Activated CD8-positive, alpha-beta memory T cell treated with anti-CD3 and anti-CD28 coated beads for 4 hours (primary cell): Measurements from ENCODE around the gene MTMR3.
"Not testable (repeated sequence)": the region's sequence is repeated elsewhere in the genome, so short reads cannot be mapped to it uniquely, and the experiment has no call there.

ENCODE experiments used
- DNase-seq, 2 donors: peaks; one replicate each; pipeline ENCODE4 v3.0.0-alpha.2; 2020; ENCODE audit warnings: low read depth in 2 of 2

MTMR3 gene

DNA sequence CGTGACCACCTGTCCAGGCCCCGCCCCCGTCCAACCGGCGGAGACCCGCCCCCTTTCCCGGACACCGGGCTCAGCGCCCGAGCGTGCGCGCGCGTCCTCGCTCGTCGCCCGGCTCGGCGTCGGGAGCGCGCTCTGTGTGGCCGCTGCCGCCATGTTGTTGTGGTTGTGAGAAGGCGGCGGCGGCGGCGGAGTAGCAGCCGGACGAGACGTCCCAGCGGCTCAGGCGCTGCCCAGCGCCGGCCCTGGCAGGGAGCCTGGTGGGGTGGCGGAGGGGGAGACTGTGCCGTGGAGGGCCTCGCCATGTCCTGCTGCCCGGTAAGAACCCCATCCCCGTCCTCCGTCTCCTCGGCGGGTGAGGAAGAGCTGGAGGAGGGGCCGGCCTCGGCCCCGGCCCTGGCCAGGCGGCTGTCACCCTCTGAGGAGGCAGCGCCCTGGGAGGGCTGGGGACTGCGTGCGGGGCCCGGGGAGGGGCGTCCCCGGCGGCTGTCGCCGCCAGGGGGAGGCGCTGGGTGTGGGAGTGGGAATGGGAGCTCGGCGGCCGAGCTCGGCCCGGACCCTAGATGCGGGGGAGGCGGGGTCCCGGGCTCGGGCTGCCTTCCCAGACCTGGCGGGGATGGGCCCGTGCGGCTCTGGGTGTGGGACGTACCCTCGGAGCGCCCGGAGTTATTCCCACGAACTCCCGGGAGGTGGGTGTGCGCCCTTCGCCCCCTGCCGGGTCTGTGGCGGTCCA is at the start of gene MTMR3:
MTMR3 (plus strand) TSS at position 130 of the 730 bp plus-strand sequence. CDS start 87,886 bp downstream, outside the sequence.
- peak; percentile 82 to 85 for DNase-seq

DNA sequence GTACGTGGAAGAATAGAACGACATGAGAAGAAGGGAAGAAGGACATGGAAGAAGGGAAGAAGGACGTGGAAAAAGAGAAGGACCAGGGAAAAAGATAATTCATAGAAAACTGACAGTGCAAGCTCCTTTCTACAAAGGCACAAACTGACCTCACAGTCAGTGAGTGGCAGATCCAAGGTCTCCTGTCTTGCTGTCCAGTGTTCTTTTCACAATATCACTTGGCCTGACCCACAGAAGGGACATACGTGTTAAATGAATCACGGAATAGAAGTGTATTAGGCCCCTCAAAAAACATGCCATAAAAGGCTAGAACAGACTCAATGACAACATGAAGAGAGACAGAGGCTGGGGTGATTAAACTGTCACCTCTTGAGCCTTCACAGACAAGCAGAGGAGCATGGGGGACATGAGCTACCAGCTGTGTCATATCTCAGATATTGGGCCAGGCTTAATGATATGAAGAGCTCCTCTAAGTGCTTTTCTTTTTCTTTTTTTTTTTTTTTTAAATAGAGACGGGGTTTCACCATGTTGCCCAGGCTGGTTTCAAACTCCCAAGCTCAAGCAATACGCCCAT is 49.5 kb upstream of the MTMR3 start:
- no peak for DNase-seq

DNA sequence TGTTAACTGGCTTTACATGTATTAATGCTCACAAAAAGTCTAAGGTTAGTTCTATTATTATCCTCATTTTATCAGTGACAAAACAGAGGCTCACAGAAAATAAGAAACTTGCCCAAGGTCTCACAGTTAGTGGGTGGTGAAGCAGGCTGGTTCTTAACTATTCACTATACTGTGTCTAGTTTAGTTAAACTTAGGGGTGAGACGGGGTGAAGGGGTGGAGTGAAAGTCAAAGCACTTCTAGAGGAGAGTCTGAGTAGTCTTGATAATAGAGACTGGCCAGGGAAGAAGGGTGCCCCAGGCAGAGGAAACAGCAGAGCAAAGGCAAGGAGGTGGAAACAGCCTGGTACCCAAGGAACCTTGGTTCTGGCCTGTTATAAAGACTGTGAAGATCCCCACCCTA is 48.9 kb upstream of the MTMR3 start:
- DNase-seq = no peak

DNA sequence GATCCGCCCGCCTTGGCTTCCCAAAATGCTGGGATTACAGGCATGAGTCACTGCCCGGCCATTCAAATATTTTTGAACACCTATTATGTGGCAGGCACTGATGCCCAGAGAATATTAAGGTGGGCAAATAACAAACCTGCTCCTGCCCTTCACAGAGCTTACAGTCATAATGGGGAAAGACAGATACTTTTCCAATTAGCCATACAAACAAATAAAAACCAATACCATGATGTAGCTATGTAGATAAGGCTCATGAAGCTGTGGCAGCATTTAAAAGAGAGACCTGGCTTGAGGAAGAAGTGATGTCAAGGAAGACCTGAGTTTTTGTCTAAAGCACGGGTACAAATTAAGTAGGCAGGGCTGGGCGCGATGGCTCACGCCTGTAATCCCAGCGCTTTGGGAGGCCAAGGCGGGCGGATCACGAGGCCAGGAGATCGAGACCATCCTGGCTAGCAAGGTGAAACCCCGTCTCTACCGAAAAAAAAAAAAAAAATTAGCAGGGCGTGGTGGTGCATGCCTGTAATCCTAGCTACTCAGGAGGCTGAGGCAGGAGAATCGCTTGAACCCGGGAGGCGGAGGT is 46.1 kb upstream of the MTMR3 start:
- DNase-seq = not testable (repeated sequence)

DNA sequence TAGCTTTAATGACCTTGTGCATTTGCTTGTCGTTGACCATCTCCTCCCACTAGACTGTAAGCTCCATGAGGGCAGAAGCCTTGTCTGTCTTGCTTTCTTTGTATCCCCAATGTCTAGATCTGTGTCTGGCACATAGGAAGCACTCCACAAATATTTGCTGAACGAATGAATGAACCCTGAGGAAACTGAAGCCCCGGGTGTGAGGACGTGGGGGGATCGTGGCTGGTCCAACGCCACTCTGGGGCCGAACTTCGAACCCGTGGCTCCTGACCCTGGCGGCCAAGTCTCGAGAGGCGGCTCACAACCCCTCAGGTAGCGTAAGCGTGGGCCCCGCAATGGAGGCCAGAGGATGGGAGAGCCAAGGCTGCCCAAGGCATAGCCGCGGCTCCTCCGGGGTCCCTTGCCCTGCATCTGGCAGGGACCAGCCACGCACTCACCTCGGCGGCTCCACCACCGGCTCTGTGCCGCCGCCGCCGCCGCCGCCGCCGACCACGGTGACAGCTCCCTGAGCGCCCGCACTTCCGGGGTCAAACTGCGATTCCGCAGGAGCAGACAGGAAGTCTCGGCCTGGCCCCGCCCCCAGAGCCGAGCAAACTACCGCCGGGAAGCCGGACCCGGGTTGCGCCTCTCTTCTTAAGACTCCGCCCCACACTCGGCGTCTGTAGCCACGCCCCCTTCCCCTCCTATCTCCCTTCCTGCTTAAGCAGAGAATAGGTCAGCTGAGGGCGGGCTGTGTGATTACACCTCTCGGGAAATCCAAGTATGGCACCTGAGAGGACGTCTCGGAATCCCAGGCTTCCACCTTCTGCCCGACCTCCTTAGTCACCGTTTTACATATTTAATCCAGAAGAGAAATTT is 45.0 kb upstream of the MTMR3 start, which contains the start of gene ASCC2:
ASCC2 (minus strand) TSS at position 534 of the 858 bp plus-strand sequence. CDS start 5,949 bp downstream, outside the sequence.
- DNase-seq = peak; percentile 99

DNA sequence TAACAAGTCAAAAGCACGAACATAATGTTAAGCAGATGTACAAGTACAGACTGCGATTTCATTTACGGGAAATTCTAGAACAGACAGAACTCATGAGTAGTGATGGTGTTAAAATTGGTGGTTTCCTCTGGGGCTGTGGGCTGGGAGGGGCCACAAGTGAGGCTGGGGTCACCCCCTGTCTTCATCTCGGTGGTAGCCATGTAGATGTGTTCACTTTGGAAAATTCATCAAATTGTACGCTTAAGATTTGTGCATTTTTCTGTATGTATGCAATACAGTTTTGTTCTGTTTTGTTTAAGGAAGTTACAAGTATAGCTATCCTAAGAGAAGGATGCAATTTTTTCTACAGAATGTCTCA is 44.4 kb upstream of the MTMR3 start:
- DNase-seq = no peak

DNA sequence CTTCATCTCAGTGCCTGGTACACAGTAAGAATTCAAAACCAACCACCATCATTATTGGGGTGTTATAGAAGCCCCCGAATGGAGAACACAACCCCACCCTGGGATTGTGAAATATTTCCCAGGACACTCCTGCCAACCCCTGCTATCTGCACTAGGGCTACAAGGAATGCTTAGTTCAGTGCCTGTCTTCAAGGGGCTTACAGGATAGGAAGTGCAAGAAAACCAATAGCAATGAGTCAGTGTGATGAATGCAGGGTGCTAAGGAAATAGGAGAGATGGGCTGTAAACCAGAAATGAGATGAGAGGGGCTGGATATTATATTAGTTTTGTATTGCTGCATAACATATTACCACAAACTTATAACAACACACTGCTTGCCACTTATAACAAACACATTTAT is 43.9 kb upstream of the MTMR3 start:
- DNase-seq = no peak

DNA sequence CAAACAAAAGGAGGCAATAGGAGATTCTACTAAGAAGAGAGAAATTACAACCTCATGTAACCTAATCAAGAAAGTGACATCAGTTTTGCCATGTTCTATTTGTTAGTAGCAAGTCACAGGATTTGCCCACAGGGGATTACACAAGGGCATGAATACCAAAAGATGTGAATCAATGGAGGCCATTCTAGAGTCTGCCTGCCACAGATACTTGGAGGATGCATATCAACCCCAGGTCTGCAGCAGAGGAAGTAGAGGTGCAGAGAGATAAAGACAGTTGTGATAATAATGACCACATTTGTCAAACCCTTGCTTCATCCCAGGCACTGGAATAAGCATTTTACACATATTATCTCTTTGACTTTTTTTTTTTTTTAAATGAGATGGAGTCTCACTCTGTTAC is 42.5 kb upstream of the MTMR3 start:
- no peak for DNase-seq

DNA sequence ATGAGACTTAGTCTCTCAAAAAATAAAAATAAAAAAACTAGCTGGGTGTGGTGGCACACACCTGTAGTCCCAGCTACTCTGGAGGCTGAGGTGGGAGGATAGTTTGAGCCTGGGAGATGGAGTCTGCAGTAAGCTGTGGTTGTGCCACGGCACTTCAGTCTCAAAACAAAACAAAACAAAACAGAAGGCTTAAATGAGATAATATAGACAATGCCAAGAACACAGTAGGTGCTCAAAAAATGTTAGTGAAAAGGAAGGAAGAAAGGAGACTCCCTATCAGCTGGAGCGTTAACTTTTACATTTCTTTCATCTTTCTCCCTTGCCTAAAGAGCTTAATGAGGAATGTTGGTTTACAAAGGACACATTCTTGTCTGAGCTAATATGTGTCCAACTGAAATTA is 40.8 kb upstream of the MTMR3 start:
- no peak for DNase-seq

DNA sequence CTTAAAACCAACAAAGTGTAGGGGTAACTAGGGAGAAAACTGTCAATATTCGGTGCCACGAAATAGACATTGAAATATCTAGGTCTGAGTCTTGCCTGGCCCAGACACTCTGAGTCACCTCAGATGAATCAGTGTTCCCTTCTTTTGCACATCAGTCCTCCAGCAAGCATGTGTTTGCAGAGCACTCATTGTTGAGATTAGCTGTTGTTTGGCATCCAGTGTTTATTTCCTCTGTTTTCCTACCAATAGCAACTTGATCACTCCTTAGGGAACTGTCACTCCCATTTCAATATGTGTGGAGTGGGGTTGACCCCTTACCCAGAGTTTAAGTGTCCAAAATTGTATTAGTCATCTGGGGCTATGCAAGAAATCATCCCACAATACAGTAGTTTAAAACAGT is 40.2 kb upstream of the MTMR3 start:
- DNase-seq = no peak

DNA sequence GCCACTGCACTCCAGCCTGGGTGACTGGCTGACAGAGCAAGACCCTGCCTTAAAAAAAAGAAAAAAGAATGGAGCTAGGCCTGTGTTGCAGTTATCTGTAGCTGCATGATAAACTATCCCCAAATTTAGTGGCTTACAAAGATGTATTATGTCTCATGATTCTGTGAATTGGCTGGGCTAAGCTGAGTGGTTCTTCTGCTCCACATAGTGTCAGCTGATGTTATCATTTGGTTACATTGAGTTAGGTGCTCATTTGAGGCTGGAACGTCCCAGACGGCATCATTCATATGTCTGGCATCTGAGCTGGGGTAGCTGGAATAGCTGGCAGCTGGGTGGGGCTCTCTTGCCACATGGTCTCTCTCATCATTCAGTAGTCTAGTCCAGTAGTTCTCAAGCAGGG is 36.7 kb upstream of the MTMR3 start:
- no peak for DNase-seq

DNA sequence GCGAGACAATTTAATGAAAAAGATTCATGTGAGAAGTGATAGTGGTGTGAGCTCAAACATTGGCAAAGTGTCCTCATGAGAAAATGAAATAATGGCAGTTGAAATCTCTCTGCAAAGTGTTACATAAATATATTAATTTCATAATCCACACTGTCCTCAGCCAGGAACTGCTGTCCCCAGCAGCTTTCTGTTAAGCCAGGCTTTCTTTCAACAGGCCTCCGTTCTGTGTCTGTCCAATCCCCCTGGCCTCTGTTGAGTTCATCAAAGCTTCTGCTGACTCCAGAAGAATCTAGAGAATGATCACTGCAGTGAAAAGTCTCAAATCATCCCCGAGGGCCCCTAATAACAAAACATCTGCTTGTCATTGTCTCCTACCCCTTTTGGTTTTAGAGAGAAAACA is 34.9 kb upstream of the MTMR3 start:
- no peak for DNase-seq

DNA sequence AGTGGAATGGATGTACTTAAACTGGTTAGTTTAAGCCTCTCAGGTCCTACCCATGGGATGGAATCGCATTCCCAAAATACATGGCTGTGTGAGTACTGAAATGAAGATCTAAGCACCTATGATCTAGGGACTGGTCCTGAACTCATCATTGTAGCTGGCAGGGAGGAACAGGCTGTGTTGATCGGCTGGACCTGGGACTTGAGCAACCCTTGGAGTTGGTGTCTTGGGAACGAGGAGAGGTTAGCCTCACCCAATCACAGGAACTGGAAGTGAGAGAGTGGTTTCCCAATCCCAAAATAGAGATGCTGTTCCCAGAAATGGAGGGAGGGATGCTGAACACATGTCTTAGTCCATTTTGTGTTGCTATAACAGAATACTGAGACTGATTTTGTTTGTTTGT is 28.5 kb upstream of the MTMR3 start:
- DNase-seq = no peak

DNA sequence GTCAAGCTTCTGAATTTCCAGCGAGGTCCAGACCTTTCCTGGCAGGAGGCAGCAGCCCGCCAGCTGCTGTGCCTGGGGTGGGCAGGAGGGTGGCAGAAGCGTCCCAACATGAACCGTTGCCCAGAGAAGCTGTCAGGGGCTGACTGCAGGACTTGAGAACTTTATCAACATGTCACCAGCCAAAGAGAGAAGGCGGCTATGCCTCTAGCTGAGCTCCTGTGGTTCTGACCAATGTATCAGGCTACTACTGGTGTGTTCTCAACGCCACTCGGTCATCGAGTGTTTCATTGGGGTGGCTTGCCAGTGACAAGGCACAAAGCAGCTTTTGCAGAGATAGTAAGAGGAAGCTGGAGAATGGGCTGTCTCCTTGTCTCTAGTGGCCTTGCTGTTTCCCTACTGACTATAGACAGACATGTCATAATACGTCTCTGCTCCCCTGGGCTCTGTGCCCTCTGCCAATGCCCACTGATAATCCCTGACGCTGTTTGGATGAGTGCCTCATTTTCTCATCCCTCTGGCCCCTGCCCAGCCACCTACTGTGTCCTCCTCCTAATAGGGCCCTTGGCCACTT is 27.3 kb upstream of the MTMR3 start:
- no peak for DNase-seq

DNA sequence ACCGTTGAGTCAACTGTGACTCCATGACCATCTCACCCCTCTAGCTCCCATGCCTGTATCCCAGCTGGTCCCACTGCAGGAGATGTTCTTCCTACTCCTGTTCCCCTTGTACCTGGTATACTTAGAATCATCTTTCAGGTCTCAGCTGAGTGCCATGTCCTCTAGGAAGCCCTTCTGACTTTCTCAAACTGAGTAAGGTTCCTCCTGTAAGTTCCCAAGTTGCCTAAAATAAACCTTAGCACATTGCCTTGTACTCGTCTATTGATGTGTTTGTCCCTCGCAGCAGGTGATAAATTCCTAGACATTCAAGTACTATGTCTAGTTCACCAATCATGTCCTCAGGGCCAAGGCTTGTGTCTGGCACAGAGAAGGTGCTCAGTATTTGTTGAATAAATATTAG is 26.5 kb upstream of the MTMR3 start:
- DNase-seq = no peak

DNA sequence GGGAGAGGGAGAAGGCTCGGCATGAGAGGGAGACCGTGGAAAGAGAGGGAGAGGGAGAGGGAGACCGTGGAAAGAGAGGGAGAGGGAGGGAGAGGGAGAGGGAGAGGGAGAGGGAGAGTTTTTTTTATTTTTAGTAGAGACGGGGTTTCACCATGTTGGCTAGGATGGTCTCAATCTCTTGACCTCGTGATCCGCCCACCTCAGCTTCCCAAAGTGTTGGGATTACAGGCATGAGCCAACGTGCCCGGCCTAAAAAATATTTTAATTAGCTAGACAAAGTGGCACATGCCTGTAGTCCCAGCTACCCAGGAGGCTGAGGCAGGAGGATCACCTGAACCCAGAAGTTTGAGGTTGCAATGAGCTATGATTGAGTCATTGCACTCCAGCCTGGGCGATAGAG is 23.9 kb upstream of the MTMR3 start:
- DNase-seq = not testable (repeated sequence)

DNA sequence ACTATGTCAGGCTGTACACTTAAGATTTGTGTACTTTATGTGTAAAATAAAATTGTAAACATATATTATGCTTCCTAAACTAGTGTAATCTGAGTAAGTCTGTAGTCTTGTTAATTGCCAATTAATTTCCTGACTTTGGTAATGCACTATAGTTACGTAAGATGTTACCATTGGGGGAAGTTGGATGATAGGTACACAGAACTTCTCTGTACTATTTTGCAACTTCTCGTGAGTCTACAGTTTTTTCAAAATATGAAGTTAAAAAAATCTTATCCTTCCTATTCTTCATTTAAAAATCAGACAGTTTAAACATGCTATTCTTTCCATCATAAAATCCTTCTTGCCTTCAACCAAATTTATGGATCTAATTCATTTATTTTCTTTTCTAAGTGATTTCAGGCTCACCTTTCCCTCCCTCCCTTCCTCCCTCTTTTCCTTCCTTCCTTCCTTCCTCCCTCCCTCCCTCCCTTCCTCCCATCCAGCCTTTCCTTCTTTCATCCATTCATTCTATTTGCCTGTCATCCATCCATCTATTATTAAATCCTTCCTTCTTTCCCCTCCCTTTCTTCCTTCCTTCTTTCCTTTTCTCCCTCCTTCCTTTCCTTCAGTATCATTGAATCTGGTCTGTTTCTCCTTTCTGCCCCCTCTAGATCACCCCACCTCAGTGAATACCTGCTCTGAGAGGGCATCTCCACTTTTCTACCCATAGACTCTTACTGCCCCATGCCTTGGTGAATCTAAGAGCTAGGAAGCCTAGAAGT is 22.8 kb upstream of the MTMR3 start:
- no peak for DNase-seq

DNA sequence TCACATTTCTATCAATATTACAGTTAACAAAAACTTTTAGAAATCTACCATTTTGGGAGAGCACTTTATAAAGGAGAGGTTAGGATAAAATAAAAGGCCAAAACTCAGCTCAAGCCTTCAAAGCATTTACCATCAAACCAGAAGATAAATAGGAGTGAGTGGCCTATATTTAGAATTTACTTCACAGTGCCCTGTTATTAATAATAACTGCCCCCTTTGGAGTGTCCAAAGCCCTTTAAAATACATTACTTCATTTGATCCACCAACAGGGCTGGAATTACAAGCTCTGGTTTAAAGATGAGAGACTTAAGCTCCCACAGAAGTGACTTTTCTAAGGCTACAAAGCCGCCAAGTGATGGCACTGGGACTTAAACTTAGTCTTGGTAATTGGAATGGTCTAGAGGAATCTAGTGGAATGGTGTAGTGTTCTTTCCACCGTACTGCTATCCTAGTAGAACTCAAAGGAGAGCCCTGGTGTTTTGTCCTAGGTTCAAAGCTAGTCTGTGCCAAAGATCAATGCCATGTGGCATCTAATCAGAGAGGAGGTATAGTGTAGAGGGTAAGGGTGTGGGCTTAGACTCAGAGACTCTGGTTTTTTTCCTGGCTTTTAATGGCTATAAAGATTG is 21.2 kb upstream of the MTMR3 start:
- no peak for DNase-seq

DNA sequence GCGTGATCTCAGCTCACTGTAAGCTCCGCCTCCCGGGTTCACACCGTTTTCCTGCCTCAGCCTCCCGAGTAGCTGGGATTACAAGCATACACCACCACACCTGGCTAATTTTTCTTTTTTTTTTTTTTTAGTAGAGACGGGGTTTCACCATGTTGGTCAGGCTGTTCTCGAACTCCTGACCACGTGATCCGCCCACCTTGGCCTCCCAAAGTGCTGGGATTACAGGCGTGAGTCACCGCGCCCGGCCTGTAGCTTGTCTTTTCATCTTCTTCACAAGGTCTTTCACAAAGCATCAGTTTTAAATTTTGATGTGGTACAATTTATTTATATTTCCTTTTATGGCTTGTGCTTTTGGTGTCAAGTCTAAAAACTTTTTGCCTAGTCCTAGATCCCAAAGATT is 17.4 kb upstream of the MTMR3 start:
- not testable (repeated sequence) for DNase-seq

DNA sequence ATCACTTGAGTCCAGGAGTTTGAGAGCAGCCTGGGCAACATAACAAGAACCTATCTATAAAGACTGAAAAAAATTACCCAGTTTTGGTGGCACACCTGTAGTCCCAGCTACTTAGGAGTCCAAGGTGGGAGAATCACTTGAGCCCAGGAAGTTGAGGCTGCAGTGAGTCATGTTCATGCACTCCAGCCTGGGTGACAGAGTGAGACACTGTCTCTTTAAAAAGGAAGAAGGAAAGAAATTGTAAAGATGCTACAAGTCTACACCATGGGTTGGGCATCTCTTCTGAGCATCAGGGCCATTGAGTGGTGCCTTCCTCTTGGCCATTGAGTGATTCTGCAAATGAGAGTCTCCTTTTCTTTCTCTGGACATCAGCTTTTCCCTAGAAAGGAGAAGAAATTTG is 15.7 kb upstream of the MTMR3 start:
- DNase-seq = no peak

DNA sequence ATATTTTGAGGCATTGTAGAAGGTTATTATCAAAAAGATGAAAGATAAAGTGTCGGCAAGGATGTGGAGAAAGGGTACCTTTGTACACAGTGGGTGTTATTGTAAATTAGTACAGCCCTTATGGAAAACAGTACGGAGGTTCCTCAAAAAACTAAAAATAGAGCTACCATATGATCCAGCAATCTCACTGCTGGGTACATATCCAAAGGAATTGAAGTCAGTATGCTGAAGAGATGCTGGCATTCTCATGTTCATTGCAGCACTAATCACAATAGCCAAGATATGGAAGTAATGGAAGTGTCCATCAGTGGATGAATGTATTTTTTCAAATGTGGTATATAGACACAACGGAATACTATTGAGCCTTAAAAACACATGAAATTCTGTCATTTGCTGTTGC is 15.1 kb upstream of the MTMR3 start:
- no peak for DNase-seq
